Lower leg skin (tissue), 4 donors: ENCODE data around the gene GNAI3. TPM values are rescaled to one million over a fixed set of nuclear protein-coding genes. Genes with fewer than 3 reads are reported as not detected.

Experiments used
- DNase-seq, 2 donors: peaks; one replicate each; pipeline ENCODE4 v3.0.0-alpha.2; 2019; ENCODE audit warnings: low spot score in 2 of 2
- H3K4me3 ChIP-seq: fragments of 200-600 bp; sonication (generic); 2 replicates; pipeline ENCODE4 v1.5.1; 2017; ENCODE audit warnings: mild to moderate bottlenecking, low read depth; ENCODE audit not compliant: poor library complexity, severe bottlenecking
- CTCF ChIP-seq, 3 donors: fragments of 450-650 bp; IDR thresholded peaks; one replicate each; pipeline ENCODE4 v1.5.1; 2016; ENCODE audit warnings: antibody characterized with exemption in 3 of 3, mild to moderate bottlenecking in 3 of 3, moderate library complexity in 2 of 3
- POLR2A ChIP-seq, 2 donors: fragments of 450-650 bp; IDR thresholded peaks; one replicate each; pipeline ENCODE4 v1.6.1; 2016 to 2017; ENCODE audit warnings: antibody characterized with exemption in 2 of 2, mild to moderate bottlenecking in 1 of 2, moderate library complexity in 1 of 2
- WGBS, 2 donors: methylation state at CpG; one replicate each; pipeline ENCODE4 v1.1.5; 2018; 5-methylcytosine and 5-hydroxymethylcytosine counted together
- intact Hi-C: fragments of 100-400 bp; cut with DNase I; formaldehyde crosslinking; loops from one replicate; pipeline ENCODE4 v1.15.0; 2023; ENCODE audit warnings: low total_unique reads
- total RNA-seq, 4 donors: library from RNA; depleted of rRNA; stranded (reverse); fragments of >200 nt; gene quantifications; one replicate each; pipeline ENCODE4 v1.1.0, GENCODE V29; 2016

GNAI3 gene
- total RNA-seq, 4 donors from 2014 or later: 8.5 to 13.2 (median 10.7) TPM

- no peak for TF ChIP-seq CTCF (IDR thresholded peaks at IDR 0.05)
- TF ChIP-seq POLR2A (IDR thresholded peaks at IDR 0.05): no peak
- no peak for DNase-seq
- no peak overlapping the region for H3K4me3 ChIP-seq
- intact Hi-C loops: no loop called here
- WGBS, 2 donors: 81 to 87% methylated on average over 9 of the region's 9 CpGs
These were observed 20.3 kb upstream of the GNAI3 start for GRCh38 chr1:109527846-109528695.

- no peak overlapping the region for H3K4me3 ChIP-seq
- DNase-seq: no peak
- intact Hi-C loops: no loop called here
- WGBS, 2 donors: 100% methylated on average over 3 of the region's 3 CpGs
- TF ChIP-seq CTCF (IDR thresholded peaks at IDR 0.05) (no peak), POLR2A (IDR thresholded peaks at IDR 0.05) (no peak)
These were observed 19.7 kb upstream of the GNAI3 start for GRCh38 chr1:109528712-109529111.

GRCh38 chr1:109529881-109530456 lies 18.4 kb upstream of the GNAI3 start:
- no peak overlapping the region for H3K4me3 ChIP-seq
- no peak for TF ChIP-seq CTCF (IDR thresholded peaks at IDR 0.05)
- TF ChIP-seq POLR2A (IDR thresholded peaks at IDR 0.05): no peak
- intact Hi-C loops: no loop called here
- peak in 1 of 2 donors; percentile 57 for DNase-seq
- 60 to 61% methylated on average over 8 of the region's 8 CpGs for WGBS, 2 donors

DNA sequence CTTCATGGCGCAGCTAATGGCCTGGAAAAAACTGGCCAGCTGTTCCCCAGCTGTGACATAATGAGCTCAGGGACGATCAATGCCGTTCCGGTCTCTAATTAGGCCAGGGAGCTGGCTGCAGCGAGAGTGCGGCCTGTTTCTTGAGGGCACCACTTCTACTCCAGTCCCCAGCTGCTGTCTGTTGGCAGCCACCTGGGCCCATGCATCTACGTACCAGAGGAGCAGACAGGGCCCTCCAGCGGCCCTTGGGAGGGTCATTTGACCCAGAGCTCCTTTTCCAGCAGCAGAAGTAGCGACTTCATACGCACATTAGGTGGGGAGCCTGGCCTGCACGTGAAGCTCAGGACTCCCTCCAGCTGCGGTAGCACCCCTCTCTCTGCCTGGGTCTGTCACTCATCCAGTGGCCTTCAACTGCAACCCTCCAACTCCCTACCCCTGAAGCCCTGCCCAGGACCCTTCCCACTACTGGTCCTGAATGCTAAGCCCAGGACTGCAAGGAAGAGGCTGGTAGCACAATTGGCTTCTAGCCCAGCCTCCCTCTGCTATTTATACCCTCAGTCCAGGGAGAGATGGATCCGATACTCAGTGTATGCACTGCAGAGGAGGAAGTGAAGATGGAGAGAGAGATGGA lies 17.8 kb upstream of the GNAI3 start:
- intact Hi-C loops: no loop called here
- H3K4me3 ChIP-seq: no peak overlapping the region
- TF ChIP-seq POLR2A (IDR thresholded peaks at IDR 0.05): no peak
- TF ChIP-seq CTCF (IDR thresholded peaks at IDR 0.05): no peak
- DNase-seq: peak in 1 of 2 donors; percentile 76
- WGBS, 2 donors: 68 to 83% methylated on average over 13 of the region's 13 CpGs

- no peak overlapping the region for H3K4me3 ChIP-seq
- DNase-seq: no peak
- TF ChIP-seq POLR2A (IDR thresholded peaks at IDR 0.05) (no peak), CTCF (IDR thresholded peaks at IDR 0.05) (no peak)
- intact Hi-C loops: no loop called here
- WGBS, 2 donors: 88 to 94% methylated on average over 4 of the region's 4 CpGs
These were observed 17.0 kb upstream of the GNAI3 start for GRCh38 chr1:109531380-109531779.
